ENCODE measurements around the gene EIF1.
"Not testable (repeated sequence)": the region's sequence is repeated elsewhere in the genome, so short reads cannot be mapped to it uniquely, and the experiment has no call there.

EIF1 gene

DNA sequence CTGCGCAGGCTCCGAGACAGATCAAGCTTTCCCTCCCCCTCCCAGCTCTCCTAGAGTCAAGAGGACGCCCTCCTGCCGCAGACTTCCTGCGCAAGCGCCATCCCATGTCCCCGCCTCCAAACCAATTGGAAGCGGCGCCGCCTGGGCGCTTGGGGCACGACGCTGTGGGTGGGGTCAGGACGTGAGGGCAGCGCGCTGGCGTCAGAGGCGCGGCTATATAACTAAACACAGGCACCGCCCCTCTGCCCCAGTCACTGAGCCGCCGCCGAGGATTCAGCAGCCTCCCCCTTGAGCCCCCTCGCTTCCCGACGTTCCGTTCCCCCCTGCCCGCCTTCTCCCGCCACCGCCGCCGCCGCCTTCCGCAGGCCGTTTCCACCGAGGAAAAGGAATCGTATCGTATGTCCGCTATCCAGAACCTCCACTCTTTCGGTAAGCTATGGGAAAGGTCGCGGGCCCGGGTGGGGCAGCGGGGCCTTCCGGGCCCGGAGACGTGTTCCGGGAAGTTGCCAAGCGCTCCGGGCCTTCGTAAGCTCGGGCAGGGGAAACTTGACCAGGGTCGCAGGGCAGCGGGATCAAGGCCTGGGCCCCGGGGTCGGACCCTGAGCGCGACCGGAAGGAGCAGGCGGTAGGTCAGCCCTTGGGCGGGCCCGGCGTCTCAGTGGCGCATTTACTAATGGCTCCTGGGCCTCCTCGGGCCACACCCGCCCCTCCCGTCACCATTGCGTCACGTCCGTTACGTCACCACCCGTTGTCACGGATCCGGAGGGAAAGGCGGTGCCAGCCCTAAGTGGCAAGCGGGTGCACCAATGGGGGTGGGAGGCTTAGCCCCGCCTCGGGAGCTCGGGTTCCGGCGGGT is at the start of gene EIF1:
TSS of gene EIF1 (plus strand) at position 245 of the 856 bp plus-strand sequence. CDS start at position 399, 154 bp downstream.
- peak; percentile 100 for DNase-seq

DNA sequence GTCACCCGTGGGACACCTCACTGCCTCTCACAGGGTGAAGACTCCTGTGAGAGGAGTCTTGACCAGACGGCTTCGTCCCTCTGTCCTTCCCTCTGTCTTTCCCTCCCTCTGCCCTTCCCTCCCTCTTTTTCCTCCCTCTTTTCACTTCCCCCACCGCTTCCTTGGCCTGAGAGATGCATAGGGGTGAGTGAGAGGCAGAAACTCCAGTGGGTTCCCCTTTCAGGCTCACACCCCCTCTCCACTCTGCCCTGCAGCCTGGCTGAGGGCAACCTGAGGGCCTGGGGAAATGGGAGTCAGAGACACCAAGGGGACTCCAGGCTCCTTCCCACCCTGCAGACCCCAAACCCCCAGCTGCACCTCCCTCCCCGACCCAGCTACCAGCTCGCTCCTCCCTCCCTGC is 49.7 kb upstream of the EIF1 start:
- DNase-seq: no peak

DNA sequence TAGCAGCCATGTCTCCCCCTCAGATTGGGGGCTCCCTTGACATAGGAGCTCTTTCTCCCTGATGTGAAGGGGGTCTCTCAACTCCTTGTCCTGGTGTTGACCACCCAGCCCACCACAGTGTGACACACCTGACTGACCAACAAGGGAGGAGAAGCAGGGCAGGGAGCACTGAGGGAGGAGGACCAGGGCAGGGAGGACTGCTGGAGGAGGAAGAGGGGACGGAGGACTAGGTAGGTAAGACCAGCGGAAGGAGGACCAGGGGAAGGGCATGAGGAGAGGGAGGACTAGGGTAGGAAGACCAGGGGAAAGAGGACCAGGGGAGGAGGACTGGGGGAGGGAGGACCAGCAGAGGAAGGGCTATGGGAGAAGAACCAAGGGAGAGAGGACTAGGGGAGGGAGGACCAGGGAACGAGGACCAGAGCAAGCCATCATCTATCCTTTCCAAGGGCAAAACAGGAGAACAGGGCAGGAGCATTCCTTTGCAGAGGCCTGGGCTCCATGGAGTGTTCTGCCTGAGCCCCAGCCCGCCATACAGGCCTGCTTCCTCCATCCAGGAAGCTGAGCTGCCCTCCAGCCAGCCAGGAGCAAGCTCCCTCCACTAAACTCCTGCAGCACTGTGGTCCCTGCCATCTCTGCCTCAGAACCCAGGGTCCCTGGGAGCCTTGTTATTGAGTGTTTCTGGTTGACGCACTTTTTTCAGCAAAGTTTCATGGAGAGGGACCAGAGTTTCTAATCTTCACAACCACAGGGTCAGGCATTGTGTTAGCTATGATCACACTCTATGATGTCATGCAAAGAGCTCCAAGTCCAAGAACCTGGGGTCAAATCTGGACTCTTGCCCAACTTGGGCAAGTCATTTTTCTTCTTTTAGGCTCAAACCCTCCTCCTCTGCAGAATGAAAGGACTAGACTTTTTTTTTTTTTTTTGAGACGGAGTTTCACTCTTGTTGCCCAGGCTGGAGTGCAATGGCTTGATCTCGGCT is 48.9 kb upstream of the EIF1 start:
- DNase-seq: no peak

DNA sequence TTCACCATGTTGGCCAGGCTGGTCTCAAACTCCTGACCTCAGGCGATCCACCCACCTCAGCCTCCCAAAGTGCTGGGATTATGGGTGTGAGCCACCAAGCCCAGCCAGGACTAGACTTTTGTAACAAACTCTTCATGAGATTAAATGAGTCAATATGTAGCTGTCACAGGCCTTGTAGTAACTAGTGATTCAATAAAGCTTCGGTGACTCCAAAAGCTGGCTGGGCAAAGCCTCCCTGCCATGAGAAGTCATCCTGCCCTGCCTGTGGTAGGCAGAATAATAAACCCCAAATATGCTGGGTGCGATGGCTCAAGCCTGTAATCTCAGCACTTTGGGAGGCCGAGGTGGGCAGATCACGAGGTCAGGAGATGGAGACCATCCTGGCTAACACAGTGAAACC is 48.1 kb upstream of the EIF1 start:
- not testable (repeated sequence) for DNase-seq

DNA sequence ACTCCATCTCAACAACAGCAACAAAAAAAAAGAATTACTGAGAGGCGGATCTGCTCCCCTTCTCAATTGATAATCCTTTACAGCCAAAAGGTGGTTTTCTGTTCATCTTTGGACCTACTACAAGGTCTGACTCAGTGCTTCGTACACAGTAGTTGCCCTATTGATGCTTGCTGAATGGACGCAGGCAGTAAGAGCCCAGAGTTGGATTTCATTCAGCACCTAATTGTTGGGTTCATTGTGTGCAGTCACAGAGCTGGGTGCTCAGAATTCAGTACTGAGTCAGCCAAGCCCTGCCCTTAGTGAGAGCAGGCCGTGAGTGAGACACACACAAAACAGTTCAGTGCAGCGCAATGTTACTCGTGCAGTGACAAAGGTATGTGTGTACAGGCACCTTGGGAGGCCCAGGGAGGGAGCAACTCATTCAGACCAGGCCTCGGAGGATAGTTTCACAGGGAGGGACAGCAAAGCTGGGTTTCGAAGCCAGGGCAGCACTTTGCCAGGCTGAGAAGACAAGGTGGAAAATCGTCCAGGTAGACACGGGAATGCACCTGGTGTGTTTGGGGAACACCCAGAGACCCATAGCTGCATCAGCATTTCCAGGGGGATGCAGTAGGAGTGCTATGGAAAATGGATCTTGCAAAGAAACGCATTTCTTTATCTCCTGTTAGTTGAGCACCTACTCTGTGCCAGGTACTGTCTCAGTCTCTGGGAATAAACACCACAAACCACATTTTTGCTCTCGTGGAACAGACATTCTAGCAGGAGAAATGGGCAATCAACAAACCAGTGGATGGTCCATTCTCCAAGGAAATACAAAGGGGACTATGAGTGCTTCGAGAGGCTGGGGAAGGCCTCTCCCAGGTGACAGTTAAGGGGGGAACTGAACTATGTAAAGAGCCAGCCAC is 46.2 kb upstream of the EIF1 start:
- no peak for DNase-seq

DNA sequence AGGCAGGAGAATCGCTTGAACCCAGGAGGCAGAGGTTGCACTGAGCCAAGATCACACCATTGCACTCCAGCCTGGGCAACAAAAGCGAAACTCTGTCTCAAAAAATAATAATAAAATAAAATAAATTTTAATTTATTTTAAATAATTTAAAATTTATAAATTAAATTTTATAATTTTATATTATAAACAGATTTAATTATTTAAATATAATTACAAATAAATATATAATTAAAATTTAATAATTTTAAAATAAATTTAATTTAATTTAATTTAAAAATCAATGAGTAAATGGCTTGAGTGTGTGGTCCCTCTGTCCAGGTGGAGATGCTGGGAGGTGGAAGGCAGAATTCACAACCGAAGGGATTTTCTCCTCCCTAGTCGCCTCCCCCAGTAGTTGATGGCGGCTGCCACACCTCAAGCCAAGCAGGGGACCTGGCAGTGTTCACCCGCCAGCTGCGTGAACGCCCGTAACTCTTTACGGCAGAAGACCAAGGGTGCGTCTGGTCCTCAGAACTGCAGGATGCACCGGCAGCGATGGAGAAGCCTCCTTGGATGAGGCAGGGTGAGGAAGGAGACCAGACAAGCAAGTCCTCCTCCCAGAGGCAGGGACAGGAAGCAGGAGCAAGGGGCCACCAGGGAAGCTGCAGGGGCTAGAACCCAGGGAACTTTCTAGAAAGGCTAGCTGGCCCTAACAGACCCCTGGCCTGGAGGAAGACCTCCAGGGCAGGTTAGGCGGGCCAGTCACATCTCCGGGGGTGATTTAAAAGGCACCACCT is 41.5 kb upstream of the EIF1 start:
- no peak for DNase-seq

DNA sequence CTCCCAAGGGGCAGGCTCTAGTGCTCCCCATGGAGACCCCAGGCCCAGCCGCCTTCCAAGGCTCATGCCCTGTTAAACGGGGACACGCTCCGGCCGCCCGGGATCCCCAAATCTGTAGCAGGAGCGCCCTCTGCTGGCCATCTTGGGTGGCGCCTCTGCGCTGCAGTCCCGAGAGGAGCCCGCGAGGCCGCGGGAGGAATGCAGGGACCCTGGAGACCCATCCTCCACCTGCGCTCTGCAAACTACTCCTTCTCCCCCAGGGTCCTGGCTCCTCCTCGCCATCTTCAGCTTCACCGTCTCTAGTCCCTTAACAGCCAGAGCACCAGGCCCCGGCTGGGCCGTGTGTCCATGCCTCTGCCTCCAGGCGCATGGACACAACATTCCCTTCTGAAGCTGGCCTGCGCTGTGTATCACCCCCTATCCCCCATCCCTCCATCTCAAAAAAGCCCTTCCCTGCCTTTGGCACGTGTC is 40.7 kb upstream of the EIF1 start:
- peak; percentile 39 for DNase-seq

DNA sequence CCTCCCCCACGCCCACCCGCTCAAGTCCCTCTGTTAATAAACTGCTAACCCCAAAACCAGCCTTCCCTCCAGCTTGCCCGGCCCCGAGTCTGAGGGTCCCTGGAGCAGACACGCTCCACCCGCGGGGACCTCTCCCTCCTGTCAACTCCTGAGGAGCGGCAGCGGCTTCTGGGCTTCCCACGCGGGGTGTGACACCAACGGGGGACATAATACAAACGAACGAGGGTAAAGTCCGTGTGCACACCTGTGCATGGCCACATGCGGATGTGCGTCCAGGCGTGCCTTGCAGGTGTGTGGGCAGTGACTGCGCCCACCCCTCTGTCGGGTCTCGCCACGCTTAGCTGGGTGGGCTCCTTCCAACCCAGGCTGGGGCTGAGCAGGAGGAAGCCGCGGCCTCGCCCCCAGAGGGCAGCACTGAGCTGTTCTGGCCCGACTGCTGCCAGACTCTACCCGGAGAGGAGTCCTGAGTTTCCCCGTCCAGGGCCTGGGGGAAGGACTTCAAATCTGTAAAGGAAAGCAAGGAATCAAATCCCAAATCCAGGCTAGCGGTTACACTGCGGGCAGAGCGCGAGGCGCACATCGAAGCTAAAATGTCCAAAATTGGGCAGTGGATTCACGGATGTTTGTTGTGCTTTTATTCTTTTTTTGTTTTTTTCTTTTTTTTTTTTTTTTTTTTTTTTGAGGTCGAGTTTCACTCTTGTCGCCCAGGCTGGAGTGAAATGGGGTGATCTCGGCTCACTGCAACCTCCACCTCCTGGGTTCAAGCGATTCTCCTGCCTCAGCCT is 40.1 kb upstream of the EIF1 start:
- peak; percentile 71 for DNase-seq

DNA sequence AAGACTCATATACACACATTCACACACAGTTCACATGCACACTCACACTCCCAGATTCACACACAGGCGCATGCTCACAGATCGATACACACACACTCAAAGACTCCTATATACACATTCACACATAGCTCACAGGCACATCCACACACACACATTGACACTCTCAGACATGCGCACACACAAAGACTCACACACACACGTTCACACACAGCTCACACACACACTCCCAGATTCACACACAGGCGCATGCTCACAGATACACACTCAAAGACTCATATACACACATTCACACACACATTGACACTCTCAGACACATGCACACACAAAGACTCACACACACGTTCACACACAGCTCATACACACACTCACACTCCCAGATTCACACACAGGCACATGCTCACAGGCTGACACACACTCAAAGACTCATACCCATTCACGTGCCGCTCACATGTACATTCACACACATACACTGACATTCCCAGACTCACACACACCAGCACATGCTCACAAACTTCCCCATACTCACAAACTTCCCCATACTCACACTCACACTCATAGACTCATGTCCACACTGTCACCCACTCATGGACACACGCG is 38.7 kb upstream of the EIF1 start:
- no peak for DNase-seq

DNA sequence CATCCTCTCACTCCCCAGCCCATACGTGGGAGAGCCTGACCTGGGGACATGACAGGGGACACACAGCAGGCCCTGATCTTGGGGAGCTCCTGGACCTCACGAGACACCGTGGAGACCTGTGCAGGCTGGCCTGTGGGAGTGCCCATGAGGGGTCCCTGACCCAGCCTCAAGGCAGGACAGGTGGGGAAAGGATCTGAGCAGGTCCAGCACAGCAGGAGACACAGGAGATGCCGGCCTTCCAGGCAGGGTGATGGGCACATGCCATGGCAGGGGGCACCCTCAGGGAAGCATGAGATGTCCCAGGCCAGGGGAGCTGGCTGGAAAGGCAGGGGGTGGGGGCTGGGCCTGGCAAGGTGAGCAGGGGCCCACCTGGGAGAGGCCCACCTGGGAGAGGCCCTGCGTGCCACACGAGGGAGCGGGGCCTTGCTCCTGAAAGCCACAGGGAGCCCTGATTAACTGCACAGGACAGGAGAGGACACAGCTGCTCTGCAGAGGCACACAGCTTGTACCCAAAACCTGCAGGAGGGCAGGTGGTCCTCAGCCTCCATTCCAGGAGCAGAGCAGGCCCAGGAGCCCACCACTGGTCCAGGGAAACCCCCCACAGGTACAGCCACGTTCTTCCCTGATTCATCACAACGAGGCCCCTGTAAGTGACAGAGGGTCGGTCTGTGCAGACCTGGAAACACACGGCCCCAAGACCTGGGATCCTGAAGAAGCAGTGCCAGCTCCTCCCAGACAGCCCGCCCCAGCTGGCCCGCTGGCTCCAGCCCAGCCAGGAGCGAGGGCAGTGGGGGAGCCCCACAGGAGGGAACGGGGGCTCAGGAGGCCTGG is 37.7 kb upstream of the EIF1 start:
- DNase-seq: no peak

DNA sequence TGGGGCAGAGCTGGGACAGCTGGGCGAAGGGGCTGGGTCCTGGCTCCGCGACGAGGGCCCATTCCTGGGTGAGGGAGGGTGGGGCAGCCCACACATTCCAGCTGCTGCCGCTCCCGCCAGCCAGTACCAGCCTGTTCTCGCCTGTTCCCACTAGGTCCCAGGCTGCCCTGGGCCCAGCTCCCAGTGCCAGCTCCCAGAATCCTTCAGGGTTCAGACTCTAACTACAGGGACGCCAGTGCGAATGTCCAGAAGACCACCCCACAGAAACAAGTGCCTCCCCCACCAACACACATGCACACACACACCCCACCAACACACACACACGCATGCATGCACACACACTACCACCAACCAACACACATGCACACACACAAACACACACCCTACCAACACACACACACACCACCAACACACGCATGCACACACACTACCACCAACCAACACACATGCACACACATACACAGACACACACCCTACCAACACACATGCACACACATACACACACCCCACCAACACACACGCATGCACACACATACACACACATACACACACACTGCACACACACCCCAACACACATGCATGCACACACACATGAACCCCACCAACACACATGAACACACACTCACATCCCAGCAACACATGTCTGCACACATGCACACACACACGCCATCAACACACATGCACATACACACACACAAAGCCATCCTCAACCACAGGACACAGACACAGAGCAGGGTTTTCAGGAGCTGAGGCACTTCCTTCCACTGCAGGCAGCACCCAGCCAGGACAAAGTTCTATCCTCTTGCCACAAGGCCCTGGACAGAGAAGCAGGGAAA is 36.8 kb upstream of the EIF1 start:
- no peak for DNase-seq

DNA sequence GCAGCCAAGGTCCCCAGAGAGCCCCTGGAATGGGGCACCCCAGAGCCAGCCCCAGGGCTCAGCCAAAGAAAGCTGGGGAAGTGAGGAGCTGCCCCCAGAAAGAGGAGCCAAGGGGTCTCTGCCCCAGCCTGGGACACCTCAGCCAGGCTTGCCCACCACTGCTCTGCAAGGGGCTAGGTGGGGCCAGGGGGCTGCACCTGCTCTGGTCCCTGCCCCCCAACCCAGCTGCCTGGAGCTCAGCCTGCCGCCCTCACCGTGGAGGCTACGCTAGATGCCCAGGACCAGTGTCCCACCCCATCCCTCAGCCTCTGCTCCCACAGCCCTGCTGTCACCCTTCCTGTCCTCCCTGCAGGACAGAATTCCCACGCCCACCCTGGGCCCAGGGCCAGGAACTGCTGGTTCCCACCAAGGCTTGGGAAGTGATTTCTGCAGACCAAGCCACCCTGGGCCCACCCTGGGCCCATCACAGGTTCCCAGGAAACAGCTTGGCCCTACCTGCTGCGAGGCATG is 36.2 kb upstream of the EIF1 start:
- DNase-seq: no peak

DNA sequence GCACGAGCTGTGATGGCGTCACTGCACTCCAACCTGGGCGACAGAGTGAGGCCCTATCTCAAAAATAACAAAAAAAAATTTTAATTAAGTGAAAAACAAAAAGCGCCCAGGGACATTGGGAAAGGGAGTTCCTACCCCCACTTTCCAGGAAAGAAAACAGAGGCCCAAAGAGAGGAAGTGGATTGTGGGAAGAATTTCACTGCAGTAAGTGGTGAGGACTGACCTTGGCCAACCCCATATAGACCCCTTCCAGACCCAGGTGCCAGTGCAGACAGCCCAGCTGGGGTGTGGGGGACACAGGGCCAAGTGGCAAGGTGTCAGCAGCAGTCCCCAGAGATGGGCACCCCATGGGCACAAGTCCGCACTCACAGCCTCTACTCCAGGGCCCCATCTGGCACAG is 35.3 kb upstream of the EIF1 start:
- DNase-seq: no peak

DNA sequence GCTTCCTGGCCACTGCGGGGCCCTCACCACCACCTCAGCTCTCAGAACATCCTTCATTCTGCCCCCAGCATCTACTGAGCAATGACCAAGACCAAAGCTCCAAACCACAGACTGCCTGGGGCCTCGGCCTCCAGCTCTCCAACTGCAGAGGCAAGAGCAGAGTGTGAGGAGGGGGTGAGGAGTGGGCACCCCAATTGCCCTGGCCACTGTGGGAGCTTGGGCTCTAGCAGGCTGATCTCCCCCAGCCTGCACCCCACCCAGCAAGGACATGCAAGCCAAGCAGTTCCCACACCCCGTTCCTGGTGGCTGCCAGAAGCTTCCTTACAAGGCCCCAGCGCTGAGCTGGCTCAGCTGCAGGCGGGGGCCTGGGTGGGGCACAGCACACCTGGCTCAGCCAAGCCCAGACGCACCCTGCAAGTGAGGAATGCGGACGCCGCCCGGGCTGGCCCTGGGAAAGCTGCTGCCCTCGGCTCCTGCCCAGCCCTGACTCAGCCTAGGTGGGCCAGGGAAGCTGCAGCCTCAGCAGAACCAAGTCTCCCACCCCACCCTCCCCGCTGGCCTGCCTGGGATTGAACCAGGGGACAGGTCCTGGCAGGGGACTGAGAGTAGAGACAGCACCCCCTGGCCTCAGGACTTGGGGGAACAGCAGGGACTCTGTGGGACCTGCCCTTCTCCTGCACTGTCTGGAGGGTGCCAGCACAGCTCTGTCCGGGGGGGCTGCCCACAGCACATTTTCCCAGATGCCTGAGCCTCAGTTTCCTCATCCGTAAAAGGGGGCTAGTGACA is 34.6 kb upstream of the EIF1 start:
- DNase-seq: no peak

DNA sequence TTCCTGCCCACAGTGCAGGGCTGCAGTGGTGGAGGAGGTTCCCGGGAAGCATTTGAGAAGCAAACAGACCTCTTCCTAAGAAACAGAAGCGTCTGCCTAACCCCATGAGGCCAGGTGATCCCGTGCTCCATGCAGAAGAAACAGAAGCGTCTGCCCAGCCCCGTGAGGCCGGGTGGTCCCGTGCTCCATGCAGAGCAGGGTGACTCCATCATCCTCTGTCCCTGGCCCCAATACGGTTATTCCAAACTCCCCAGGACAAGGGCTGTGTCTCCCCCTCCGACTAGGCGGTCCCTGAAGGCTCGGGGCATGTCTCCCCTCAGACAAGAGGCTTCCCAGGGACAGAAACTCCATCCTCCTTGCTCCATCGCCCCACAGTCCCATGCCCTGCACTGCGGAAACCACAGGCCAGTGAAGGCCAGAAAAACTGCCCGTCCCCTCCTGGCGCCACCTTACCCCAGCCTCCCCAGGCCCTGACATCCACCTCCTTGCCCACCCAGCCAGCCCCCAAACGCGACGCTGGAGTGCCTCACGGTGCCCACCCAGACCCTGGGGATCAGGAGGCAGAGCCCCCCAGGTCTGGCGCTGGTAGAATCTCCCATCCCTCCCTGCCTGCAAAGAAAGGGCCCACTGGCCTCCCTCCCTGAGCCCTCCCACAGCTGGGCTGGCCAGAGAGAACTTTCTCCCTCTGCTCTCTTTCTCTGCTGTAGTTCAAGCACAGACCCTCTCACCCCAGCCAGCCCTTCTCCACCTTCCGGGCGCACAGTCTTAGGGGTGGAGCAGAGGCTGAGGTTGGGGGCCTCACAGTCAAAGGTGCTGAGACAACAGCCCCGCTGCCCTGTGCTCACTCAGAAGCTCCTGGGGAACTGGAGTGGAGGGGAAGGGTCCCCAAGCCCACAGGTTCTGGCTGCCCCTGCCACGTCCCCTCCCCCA is 33.7 kb upstream of the EIF1 start:
- no peak for DNase-seq

DNA sequence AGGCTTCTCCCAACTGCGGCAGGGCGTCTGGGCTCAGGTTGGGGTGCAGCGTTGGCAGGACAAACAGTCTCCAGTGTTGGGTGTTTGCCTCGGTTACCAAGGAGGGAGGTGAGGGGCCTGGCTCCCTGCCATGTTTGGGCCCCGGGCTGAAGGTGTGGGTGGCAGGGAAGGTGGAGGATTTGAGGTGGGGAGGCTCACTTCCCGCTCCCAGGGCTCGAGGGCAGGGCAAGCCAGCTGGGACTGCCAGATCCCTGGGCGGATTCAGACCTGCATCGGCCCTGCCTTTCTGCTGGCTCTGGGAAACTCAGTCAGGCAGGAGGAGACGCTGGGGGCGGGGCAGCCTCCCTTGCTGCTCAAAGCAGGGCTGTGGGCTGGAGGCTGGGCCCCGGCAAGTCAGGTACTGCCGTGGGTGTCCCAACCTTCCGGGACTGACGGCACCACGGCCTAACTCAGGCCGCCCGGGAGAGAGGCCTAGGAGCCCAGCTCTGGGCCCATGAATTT is 33.0 kb upstream of the EIF1 start:
- no peak for DNase-seq
